HG02938 (cell line): ENCODE results near the gene SIGLEC10.
"Not testable (repeated sequence)": the region's sequence is repeated elsewhere in the genome, so short reads cannot be mapped to it uniquely, and the experiment has no call there.

Source experiments
- ATAC-seq: cut with Tn5 transposase; IDR thresholded peaks from one replicate; pipeline ENCODE4 v1.9.1; 2021; ENCODE audit warnings: mild to moderate bottlenecking, moderate library complexity; ENCODE audit not compliant: unreplicated experiment

Gene SIGLEC10

DNA sequence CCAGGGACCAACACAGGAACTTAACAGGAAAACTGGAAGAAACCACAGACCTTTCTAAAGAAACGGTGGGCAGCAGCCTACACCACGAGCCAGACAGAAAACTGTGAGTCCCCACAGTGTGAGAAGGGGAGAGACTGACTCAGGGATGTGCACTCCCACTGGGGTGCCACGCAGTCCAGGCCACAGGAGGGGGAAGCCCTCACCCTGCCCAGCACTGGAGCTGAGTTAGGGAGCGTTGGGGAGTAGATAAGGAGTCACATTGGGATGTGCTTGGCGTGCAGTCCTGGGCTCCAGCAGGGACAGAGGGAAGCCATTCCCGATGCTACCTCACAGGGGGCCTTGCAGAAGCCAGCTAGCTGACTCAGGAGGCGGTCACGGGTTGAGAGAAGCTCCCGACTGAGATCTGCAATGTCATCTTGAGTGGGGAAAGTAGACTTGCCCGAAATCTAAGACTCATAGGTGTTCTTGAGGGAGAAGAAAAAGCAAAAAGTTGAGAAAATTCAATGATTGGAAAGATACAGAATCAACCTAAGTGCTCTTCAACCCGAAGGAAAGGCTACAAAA is 23.5 kb upstream of the SIGLEC10 start:
- no peak for ATAC-seq

DNA sequence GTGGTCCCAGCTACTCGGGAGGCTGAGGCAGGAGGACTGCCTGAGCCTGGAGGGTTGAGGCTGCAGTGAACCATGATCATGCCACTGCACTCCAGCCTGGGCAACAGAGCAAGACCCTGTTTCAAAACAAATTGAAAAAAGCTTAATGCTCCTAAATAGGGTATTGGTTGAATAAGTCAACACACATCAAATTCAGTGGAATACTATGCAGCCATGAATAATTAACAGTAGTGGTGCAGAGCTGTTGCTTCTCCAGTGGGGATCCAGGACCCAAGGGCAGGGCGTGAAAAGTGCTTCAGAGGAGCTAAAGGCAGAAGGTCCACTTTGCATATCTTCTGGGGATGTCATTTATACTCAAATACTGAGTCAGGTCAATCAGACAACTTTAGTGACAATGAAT is 22.6 kb upstream of the SIGLEC10 start:
- no peak for ATAC-seq

- ATAC-seq = no peak
Observed at GRCh38 chr19:51439021-51439465, 21.6 kb upstream of the SIGLEC10 start.

DNA sequence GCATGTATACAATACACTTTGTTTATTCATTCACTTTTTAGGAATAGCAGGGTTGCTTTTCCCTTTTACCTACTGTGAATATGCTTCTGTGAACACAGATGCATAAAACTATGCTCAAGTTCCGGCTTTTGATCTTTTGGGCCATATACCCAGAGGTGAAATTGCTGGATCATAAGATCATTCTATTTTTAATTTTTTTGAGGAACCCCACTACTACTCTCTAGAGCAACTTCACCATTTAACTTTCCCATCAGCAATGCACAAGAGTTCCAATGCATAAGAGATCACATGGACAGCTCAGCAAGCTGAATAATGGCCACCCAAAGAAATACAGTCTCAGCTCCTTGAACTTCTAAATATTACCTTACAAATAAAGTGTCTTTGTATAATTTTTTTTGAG is 17.0 kb upstream of the SIGLEC10 start:
- ATAC-seq = no peak

DNA sequence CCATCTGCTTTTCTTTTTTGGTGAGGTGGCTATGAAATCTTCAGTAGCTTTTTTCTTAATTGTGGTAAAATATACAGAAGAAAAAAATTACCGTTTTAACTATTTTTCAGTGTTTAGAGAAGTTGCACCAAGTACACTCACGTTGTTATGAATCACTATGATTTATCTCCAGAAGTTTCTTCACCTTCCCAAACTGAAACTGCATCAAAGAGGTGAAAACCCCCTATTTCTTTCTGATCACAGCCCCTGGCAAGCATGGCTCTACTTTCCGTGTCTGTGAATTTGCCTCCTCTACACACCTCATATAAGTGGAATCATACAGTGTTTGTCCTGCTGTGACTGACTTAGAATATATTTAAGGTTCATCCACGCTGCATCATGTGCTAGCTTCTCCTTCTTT is 15.6 kb upstream of the SIGLEC10 start:
- ATAC-seq = no peak

GRCh38 chr19:51431124-51431523 is 13.7 kb upstream of the SIGLEC10 start:
- ATAC-seq = no peak

GRCh38 chr19:51430221-51430620 is 12.8 kb upstream of the SIGLEC10 start:
- ATAC-seq = no peak

DNA sequence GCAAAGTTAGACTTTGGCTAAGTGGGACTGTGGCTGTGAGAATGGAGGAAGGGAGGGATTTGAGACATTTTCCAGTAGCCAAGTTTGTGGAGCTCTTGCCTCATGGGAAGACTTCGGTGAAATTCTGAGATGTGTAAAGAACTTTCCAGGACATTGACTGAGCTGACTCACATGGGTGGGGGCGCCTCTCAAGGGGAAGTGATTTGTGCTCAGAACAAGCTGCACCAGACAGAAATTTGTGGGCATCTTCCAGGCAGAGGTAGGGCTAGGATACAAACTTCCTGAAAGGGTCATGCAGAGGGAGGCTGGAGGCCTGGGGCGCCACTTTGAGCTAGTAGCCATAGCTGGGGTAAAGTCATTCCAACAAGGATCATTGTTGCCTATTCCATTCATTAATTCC is 9.8 kb upstream of the SIGLEC10 start:
- ATAC-seq = no peak

DNA sequence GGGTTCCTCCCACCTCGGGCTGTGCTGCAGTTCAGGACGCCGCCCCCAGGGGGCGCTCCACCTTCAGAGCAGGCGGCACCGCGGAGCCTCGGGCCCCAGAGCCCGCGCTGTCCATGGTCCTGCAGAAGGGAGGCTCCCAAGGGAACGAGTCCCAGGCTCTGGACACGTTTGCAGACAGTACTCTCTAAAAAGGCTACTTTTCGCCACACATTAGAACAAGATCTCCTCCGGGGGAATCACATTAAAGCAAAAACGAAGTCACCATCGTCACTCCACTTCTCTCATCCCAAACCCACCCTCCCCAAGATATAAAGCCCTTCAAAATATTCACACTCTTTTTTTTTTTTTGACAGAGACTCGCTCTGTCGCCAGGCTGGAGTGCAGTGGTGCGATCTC is 4.6 kb upstream of the SIGLEC10 start:
- no peak for ATAC-seq

- ATAC-seq = no peak
Observed at GRCh38 chr19:51421229-51422052, 4.0 kb upstream of the SIGLEC10 start.

GRCh38 chr19:51420511-51420910 is 3.1 kb upstream of the SIGLEC10 start:
- not testable (repeated sequence) for ATAC-seq

DNA sequence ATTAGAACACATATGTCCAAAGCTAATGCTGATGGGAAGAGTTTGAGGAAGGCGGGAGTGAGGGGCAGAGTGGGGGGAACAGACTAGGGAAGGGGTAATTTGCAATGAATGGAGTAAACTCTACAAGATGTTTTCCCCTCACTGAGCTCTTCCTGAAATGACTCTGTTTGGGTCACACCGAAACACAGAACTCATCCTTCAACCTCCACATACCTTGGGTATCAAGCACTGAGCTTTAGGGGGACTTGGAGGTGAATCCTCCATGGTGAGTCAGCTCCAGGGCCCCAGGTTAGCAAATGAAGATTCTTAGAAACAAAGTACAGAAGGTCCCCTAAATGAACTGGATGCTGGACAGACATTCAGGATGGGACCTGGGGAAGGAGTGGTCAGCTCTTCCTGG is 1.3 kb upstream of the SIGLEC10 start:
- ATAC-seq = no peak

- peak; percentile 41 for ATAC-seq
Observed at GRCh38 chr19:51417810-51418157, 342 bp upstream of the SIGLEC10 start.

DNA sequence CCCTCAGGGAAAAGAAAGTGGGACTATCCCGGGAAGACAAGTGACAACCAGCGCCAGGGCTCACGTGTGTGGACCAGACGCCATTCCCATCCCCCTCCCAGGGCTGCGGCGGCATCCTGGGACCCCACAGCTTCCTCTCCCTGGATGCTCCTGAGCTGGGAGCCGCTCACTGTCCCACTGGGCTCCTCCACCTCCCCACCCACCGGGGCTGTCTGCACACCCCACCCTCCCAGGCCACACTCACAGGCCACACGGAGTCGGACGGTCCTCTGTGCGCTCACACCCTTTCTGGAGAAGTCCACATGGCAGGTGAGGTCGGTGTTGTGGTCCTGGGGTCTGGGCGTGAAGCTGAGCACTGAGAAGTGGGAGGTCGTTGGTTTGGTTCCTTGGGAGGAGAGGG is 1.0 kb downstream of the SIGLEC10 start:
- not testable (repeated sequence) for ATAC-seq

GRCh38 chr19:51415187-51415586 is 2.3 kb downstream of the SIGLEC10 start:
- no peak for ATAC-seq

DNA sequence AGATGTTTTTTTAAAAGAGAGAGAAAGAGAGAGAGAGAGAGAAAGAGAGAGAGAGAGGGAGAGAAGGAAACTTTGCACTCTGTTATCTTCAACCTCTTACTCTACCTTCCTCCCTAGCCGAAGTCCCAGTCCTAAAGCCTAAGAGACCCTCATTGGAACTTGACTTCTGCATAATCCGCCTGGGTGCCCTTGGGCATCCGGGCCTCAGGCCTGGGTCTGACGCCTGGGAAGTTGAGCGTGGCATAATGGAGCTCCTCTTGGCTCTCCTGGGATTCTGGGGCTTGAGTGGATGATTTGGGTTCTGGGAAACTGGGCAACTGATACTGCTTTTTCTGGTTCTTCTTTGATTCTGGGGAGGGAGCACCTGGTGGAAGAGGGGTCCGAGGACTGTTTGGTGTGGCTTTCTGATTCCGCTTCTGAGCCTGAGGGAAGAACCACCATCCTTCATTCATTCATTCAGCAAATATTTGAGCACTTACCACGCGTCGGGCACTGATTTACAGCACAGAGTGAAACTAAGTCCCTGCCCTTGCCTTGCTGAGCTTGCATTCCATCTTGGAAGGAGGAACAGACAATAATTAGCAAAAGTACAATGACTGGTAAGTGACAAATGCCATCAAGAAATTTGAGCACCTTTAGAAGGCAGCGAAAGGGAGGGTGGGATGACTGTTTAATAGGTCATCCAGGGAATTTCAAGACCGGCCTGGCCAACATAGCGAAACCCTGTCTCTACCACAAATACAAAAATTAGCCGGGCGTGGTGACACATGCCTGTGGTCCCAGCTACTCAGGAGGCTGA is 6.3 kb downstream of the SIGLEC10 start:
- no peak for ATAC-seq

- ATAC-seq = no peak
Observed at GRCh38 chr19:51407511-51408131, 9.8 kb downstream of the SIGLEC10 start.

DNA sequence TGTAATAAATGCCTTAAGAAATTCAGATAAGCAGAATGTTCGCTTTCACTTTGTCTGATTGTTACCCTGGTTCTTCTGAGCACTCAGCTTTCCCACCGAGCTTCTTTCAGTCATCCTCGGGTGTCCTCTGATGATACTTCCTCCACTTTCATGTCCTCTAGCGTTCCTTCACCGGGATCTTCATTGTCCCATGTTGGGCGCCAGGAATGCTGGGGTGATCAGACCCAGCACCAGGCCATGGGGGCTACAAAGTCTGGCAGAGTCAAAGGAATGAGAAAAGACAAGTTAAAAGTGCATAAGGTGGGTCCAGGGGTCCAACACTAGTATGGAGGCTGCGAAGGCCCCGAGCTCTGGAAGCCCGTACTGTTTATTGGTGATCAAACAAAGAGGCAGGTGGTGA is 15.3 kb downstream of the SIGLEC10 start:
- ATAC-seq = no peak

DNA sequence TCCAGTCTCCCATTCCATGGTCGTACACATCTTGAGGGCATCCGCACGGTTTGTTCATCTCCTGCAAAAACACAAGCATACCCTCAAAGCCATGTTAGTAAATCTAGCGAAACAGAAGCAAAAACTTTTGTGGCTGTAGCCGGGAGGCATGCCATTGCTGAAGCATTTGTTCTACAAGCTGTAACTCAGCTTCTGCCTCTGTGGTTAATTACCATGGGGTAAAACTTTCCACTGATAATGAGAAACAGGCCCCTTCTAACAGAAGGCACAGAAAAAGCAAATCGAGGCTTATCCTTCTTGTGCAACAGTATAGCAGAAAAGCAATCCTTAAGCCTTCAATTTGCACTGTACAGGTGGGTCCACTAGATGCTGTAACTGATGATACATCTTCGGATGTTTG is 17.5 kb downstream of the SIGLEC10 start:
- not testable (repeated sequence) for ATAC-seq

DNA sequence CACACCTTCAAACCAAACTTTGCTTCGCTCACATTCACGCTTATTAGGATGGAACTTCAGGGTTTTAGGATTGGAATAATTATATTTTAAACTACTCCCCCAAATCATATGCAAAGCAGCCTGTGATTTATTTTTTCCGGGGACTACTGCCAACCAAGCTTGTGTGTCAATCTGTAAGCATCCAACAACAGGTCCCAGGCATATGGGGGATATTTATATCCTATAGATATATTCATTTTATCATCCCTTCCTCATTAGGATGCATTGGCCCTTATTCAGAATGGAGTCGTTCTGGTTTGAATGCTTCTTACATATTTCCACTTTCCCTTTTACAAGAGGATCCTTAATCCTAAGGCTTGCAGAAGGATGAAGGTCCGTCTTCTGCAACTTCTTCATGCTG is 18.2 kb downstream of the SIGLEC10 start:
- ATAC-seq = no peak

DNA sequence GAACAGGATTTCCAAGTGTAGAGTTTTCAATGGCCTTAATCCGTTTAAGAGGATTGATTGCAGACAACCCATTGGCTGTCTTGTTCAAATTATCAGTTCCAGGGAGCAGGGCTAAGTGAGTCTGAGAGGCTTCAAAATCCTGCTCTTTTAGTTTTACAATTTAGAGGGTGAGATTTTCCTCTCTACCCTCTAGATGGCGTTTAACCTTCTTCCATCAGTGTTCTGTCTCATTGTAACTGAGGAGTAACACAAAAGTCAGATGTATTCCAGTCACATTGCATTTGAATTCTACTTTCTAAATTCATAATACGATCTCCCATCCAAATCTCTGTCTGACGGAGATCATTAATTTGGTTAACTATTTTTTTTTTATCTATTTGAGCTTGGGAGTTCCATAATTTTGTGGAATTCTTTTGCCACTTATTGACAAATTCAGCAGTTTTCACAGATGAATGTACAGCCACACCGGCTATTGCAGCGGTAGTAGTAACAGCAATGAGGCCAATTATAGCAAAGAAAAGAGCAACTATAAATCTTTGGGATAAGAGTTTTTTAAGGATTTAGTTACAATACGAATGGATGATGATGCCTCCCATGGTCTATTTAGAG is 19.2 kb downstream of the SIGLEC10 start:
- ATAC-seq = no peak
